Measurements from ENCODE around the gene CPNE1. TPM values are rescaled to one million over a fixed set of nuclear protein-coding genes. Genes with fewer than 3 reads are reported as not detected.

The CPNE1 gene
- total and polyA plus RNA-seq, 2 of the 8 experiments (the other 6 are each of a cell fraction or from before 2014, with no cell fraction given), result 294 to 346 TPM

- H3K36me3 ChIP-seq (ENCODE audit: control insufficient read depth in 2 of 4, insufficient read depth in 4 of 4, low read length in 3 of 4), result no peaks in the 10 kb centered on the region
- no peak overlapping the region for H2AK5ac ChIP-seq (ENCODE audit: low read depth, low read length)
- no peak overlapping the region for H3K4ac ChIP-seq (replicated peaks; ENCODE audit: insufficient read length, low read depth, low read length)
- no peak overlapping the region for H4K8ac ChIP-seq (ENCODE audit: extremely low read depth, insufficient read depth, low read length)
- no peak overlapping the region for H2BK5ac ChIP-seq (ENCODE audit: low read depth, low read length)
- H3K9me3 ChIP-seq (ENCODE audit: insufficient read depth in 2 of 2, low read depth in 1 of 2, low read length in 1 of 2), result no peaks in the 10 kb centered on the region
- H4K20me1 ChIP-seq (replicated peaks in 1 of 2; ENCODE audit: control insufficient read depth in 1 of 2, insufficient read depth in 2 of 2, low read length in 2 of 2), result no peaks in the 10 kb centered on the region
- no peak overlapping the region for H4K91ac ChIP-seq (replicated peaks; ENCODE audit: insufficient read length, low read length)
- H3K9ac ChIP-seq (replicated peaks in 1 of 4; ENCODE audit: extremely low read depth in 1 of 4, low read depth in 3 of 4, low read length in 3 of 4), result no peak overlapping the region
- H3K56ac ChIP-seq (replicated peaks; ENCODE audit: insufficient read length, low read depth, low read length), result no peak overlapping the region
- no peak overlapping the region for H3K14ac ChIP-seq (ENCODE audit: insufficient read length)
- H3K79me1 ChIP-seq (ENCODE audit: low read depth, low read length), result no peaks in the 10 kb centered on the region
- no peak for FAIRE-seq
- no peak overlapping the region for H3K23ac ChIP-seq (ENCODE audit: insufficient read length)
- POLR2A ChIA-PET (ENCODE audit: partially characterized antibody), result interaction anchor here (0.9 to 1.7 kb wide), 2 partner anchors 18 to 123 kb away, joined by 3 to 4 read pairs; partner anchors contain the start of gene CEP250
- no peak overlapping the region for H3K27ac ChIP-seq (ENCODE audit: low read depth, low read length)
- no peak overlapping the region for H3K18ac ChIP-seq (ENCODE audit: extremely low read depth, low read length)
- H2BK120ac ChIP-seq (replicated peaks; ENCODE audit: low read depth, low read length), result no peak overlapping the region
- WGBS, 2 experiments (ENCODE audit: extremely low coverage in 1 of 2, insufficient coverage in 1 of 2, insufficient read length in 1 of 2, insufficient replicate concordance in 2 of 2, low coverage in 1 of 2, low lambda C conversion rate in 2 of 2, missing lambda C conversion rate in 1 of 2), result 84% methylated on average over 6 of the region's 8 CpGs; no CpG with 5 or more reads in 1 of the 2 experiments
- H3K4me1 ChIP-seq (replicated peaks in 1 of 4; ENCODE audit: control insufficient read depth in 3 of 4, insufficient read depth in 4 of 4, low read length in 3 of 4), result no peaks in the 10 kb centered on the region
- no peak overlapping the region for H3K4me3 ChIP-seq (ENCODE audit: extremely low read depth in 1 of 4, insufficient read depth in 2 of 4, low read depth in 3 of 4, low read length in 4 of 4)
- no peak overlapping the region for H2AFZ ChIP-seq (ENCODE audit: low read length)
- no peak for DNase-seq (ENCODE audit: low read depth in 1 of 2, low spot score in 2 of 2)
- H3K4me2 ChIP-seq (ENCODE audit: insufficient read depth in 1 of 2, low read depth in 2 of 2, low read length in 2 of 2), result no peak overlapping the region
- no peak overlapping the region for H2BK20ac ChIP-seq (ENCODE audit: low read length)
- no peak overlapping the region for H4K5ac ChIP-seq (ENCODE audit: insufficient read length, low read depth, low read length)
- no peaks in the 10 kb centered on the region for H3K27me3 ChIP-seq (replicated peaks in 1 of 4; ENCODE audit: control insufficient read depth in 3 of 4, extremely low read depth in 1 of 4, insufficient read depth in 3 of 4, low read length in 3 of 4)
- no peak overlapping the region for H2BK15ac ChIP-seq (ENCODE audit: low read length)
- CTCF ChIA-PET (ENCODE audit: partially characterized antibody), result interaction anchor here (1.0 to 1.7 kb wide), 4 partner anchors 10 to 412 kb away, joined by 3 to 6 read pairs (median 4); no protein-coding TSS in a partner anchor
- no peaks in the 10 kb centered on the region for H3K79me2 ChIP-seq (ENCODE audit: control insufficient read depth in 1 of 2, insufficient read depth in 2 of 2, low read length in 2 of 2)
- no peaks in the 10 kb centered on the region for H3K23me2 ChIP-seq (ENCODE audit: low read depth, low read length)
- H2BK12ac ChIP-seq (ENCODE audit: low read depth, low read length), result no peak overlapping the region
- TF ChIP-seq KDM4A (IDR thresholded peaks at IDR 0.05; ENCODE audit: low read depth, low read length, severe bottlenecking) (no peak), CREB1 (IDR thresholded peaks at IDR 0.05) (no peak), TEAD4 (IDR thresholded peaks at IDR 0.05; ENCODE audit: low read depth, low read length) (no peak), BCL11A (IDR thresholded peaks at IDR 0.05; ENCODE audit: low read depth in 2 of 2, low read length in 2 of 2) (no peak), TAF7 (optimal IDR thresholded peaks at IDR 0.05; ENCODE audit: borderline replicate concordance, low read depth, low read length) (no peak), TCF12 (IDR thresholded peaks at IDR 0.05; ENCODE audit: low read depth, low read length) (no peak)
- TF ChIP-seq, protein P1, sequence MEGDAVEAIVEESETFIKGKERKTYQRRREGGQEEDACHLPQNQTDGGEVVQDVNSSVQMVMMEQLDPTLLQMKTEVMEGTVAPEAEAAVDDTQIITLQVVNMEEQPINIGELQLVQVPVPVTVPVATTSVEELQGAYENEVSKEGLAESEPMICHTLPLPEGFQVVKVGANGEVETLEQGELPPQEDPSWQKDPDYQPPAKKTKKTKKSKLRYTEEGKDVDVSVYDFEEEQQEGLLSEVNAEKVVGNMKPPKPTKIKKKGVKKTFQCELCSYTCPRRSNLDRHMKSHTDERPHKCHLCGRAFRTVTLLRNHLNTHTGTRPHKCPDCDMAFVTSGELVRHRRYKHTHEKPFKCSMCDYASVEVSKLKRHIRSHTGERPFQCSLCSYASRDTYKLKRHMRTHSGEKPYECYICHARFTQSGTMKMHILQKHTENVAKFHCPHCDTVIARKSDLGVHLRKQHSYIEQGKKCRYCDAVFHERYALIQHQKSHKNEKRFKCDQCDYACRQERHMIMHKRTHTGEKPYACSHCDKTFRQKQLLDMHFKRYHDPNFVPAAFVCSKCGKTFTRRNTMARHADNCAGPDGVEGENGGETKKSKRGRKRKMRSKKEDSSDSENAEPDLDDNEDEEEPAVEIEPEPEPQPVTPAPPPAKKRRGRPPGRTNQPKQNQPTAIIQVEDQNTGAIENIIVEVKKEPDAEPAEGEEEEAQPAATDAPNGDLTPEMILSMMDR (IDR thresholded peaks at IDR 0.05; ENCODE audit: control extremely low read depth in 1 of 3, insufficient read depth in 1 of 3, low read depth in 1 of 3, low read length in 3 of 3), result no peak
These were observed 86.2 kb downstream of the CPNE1 start for GRCh38 chr20:35578469-35578868.
